Measurements from ENCODE around the gene CDKAL1.

- no peak for TF ChIP-seq CTCF (conservative IDR thresholded peaks at IDR 0.05; ENCODE audit: low read length)
- no peak for TF ChIP-seq EZH2phosphoT487 (IDR thresholded peaks at IDR 0.05; ENCODE audit: borderline replicate concordance)
Observed at GRCh38 chr6:20581070-20581469, 46.8 kb downstream of the CDKAL1 start.
